Measurements from ENCODE around the gene UBE2QL1. TPM values are rescaled to one million over a fixed set of nuclear protein-coding genes. Genes with fewer than 3 reads are reported as not detected.

Gene UBE2QL1
- polyA plus RNA-seq, 2 of the 4 experiments (the other 2 are of a cell fraction), result 0.04 TPM

- no peak for FAIRE-seq
- ChIA-PET POLR2A (no interaction called here), CTCF (no interaction called here)
- Histone ChIP-seq H3K9me3 (no peaks in the 10 kb centered on the region), H3K4me3 (no peak overlapping the region), H3K4me2 (no peak overlapping the region), H3K4me1 (peaks cover 4% of the 10 kb centered on the region; the same call in 1 of the 3 replicates), H3K27ac (no peak overlapping the region)
- 76% methylated on average over 11 of the region's 11 CpGs for WGBS (ENCODE audit: missing lambda C conversion rate)
- no peak for ATAC-seq
- TF ChIP-seq MYC (IDR thresholded peaks at IDR 0.05; ENCODE audit: borderline replicate concordance, low read length), result no peak
- no peak for TF ChIP-seq MAFK (IDR thresholded peaks at IDR 0.05; ENCODE audit: partially characterized antibody)
- no peak for TF ChIP-seq ELK1 (IDR thresholded peaks at IDR 0.05; ENCODE audit: low read depth, low read length)
- no peak for TF ChIP-seq PBX3 (IDR thresholded peaks at IDR 0.05)
- TF ChIP-seq HDAC2 (IDR thresholded peaks at IDR 0.05), result no peak
- TF ChIP-seq MAX (IDR thresholded peaks at IDR 0.05), result no peak
- TF ChIP-seq HMGXB4 (CRISPR knock-in tag; IDR thresholded peaks at IDR 0.05; ENCODE audit: borderline replicate concordance), result no peak
- TF ChIP-seq EHF (CRISPR knock-in tag; IDR thresholded peaks at IDR 0.05), result no peak
- TF ChIP-seq CEBPB (IDR thresholded peaks at IDR 0.05), result no peak
- no peak for TF ChIP-seq CHD4 (IDR thresholded peaks at IDR 0.05; ENCODE audit: borderline replicate concordance)
- TF ChIP-seq CTCF (IDR thresholded peaks at IDR 0.05), result no peak
- TF ChIP-seq FOSB (CRISPR knock-in tag; IDR thresholded peaks at IDR 0.05), result no peak
- TF ChIP-seq CHD2 (IDR thresholded peaks at IDR 0.05; ENCODE audit: low read length, partially characterized antibody), result no peak
- DNase-seq (ENCODE audit: low read depth in 1 of 2, low spot score in 1 of 2), result no peak
Measured at GRCh38 chr5:6505783-6506557, 57.3 kb downstream of the UBE2QL1 start.

GRCh38 chr5:6506611-6507010 is 58.0 kb downstream of the UBE2QL1 start:
- H3K4me3 ChIP-seq, result no peak overlapping the region
- no peak for DNase-seq (ENCODE audit: low read depth in 1 of 2, low spot score in 1 of 2)
- peaks cover 4% of the 10 kb centered on the region; the same call in 1 of the 3 replicates for H3K4me1 ChIP-seq
- ChIA-PET POLR2A (no interaction called here), CTCF (no interaction called here)
- WGBS (ENCODE audit: missing lambda C conversion rate), result 68% methylated on average over 16 of the region's 16 CpGs
- TF ChIP-seq CHD4 (IDR thresholded peaks at IDR 0.05; ENCODE audit: borderline replicate concordance) (no peak), RNF2 (IDR thresholded peaks at IDR 0.05; ENCODE audit: borderline replicate concordance, low read depth) (no peak), MAZ (IDR thresholded peaks at IDR 0.05; ENCODE audit: borderline replicate concordance, low read depth, low read length) (no peak), FOXS1 (CRISPR knock-in tag; IDR thresholded peaks at IDR 0.05) (no peak), FOSB (CRISPR knock-in tag; IDR thresholded peaks at IDR 0.05) (no peak), PBX3 (IDR thresholded peaks at IDR 0.05) (no peak), MAX (IDR thresholded peaks at IDR 0.05) (no peak), SMC3 (IDR thresholded peaks at IDR 0.05) (no peak), EHMT2 (IDR thresholded peaks at IDR 0.05; ENCODE audit: low read depth) (no peak), KDM5A (IDR thresholded peaks at IDR 0.05) (no peak), JUNB (IDR thresholded peaks at IDR 0.05) (no peak), TP53 (CRISPR knock-in tag; IDR thresholded peaks at IDR 0.05) (no peak), ELK1 (IDR thresholded peaks at IDR 0.05; ENCODE audit: low read depth, low read length) (no peak), EHF (CRISPR knock-in tag; IDR thresholded peaks at IDR 0.05) (no peak), NR3C1 (IDR thresholded peaks at IDR 0.05) (no peak), JUN (IDR thresholded peaks at IDR 0.05) (no peak), HOXB5 (CRISPR knock-in tag; IDR thresholded peaks at IDR 0.05) (no peak)
- no peak for FAIRE-seq
- H3K4me2 ChIP-seq, result no peak overlapping the region
- no peaks in the 10 kb centered on the region for H3K9me3 ChIP-seq
- H3K27ac ChIP-seq, result no peak overlapping the region
- no peak for ATAC-seq
